GM18519 (cell line): ENCODE measurements around the gene PRKACG.
A peak's percentile ranks its signal among the peaks of the same experiment; 100 is the strongest.
"Not testable (repeated sequence)": the region's sequence is repeated elsewhere in the genome, so short reads cannot be mapped to it uniquely, and the experiment has no call there.

Source experiments
- ATAC-seq: cut with Tn5 transposase; IDR thresholded peaks from one replicate; pipeline ENCODE4 v1.9.1; 2021; ENCODE audit warnings: mild to moderate bottlenecking, moderate library complexity; ENCODE audit not compliant: unreplicated experiment, low FRiP score

The PRKACG gene

GRCh38 chr9:69014013-69014412 is at the start of gene PRKACG:
Gene PRKACG (minus strand): TSS chr9:69014113. CDS start chr9:69014092, 21 bp downstream.
- no peak for ATAC-seq

GRCh38 chr9:69062195-69062594 is 48.3 kb upstream of the PRKACG start:
- ATAC-seq: no peak

GRCh38 chr9:69060766-69061165 is 46.9 kb upstream of the PRKACG start:
- ATAC-seq: no peak

GRCh38 chr9:69058101-69058500 is 44.2 kb upstream of the PRKACG start:
- ATAC-seq: no peak

- ATAC-seq: no peak
Observed at GRCh38 chr9:69056191-69056815, 42.4 kb upstream of the PRKACG start.

GRCh38 chr9:69054989-69055388 is 41.1 kb upstream of the PRKACG start:
- no peak for ATAC-seq

GRCh38 chr9:69050936-69051335 is 37.0 kb upstream of the PRKACG start:
- not testable (repeated sequence) for ATAC-seq

- ATAC-seq: no peak
Observed at GRCh38 chr9:69049094-69049493, 35.2 kb upstream of the PRKACG start.

- ATAC-seq: no peak
Observed at GRCh38 chr9:69047371-69047770, 33.5 kb upstream of the PRKACG start.

- ATAC-seq: no peak
Observed at GRCh38 chr9:69046723-69047122, 32.8 kb upstream of the PRKACG start.

GRCh38 chr9:69045821-69046220 is 31.9 kb upstream of the PRKACG start:
- ATAC-seq: no peak

- no peak for ATAC-seq
Observed at GRCh38 chr9:69044240-69045219, 30.6 kb upstream of the PRKACG start.

- no peak for ATAC-seq
Observed at GRCh38 chr9:69040646-69041045, 26.7 kb upstream of the PRKACG start.

GRCh38 chr9:69036799-69037198 is 22.9 kb upstream of the PRKACG start:
- no peak for ATAC-seq

- ATAC-seq: no peak
Observed at GRCh38 chr9:69036309-69036708, 22.4 kb upstream of the PRKACG start.

- ATAC-seq: peak; percentile 89
Observed at GRCh38 chr9:69035438-69036308, 21.8 kb upstream of the PRKACG start, which contains the start of gene FXN. Gene FXN (plus strand): TSS chr9:69035752. CDS start chr9:69035783, 31 bp downstream.

- no peak for ATAC-seq
Observed at GRCh38 chr9:69034071-69034470, 20.2 kb upstream of the PRKACG start.

- no peak for ATAC-seq
Observed at GRCh38 chr9:69030851-69031645, 17.1 kb upstream of the PRKACG start.

GRCh38 chr9:69029535-69029934 is 15.6 kb upstream of the PRKACG start:
- ATAC-seq: no peak

- no peak for ATAC-seq
Observed at GRCh38 chr9:69028754-69029153, 14.8 kb upstream of the PRKACG start.
